Neural cell (in vitro differentiated cells): ENCODE results near the gene KRTDAP. TPM values are rescaled to one million over a fixed set of nuclear protein-coding genes. Genes with fewer than 3 reads are reported as not detected.

Experiments used
- H2AFZ ChIP-seq: fragments of 200-600, 300-800 bp; sonication (generic), shearing (Covaris generic); 2 replicates; pipeline ENCODE4 v1.6.0; 2014; ENCODE audit warnings: low read depth, mild to moderate bottlenecking, antibody characterized with exemption, low read length, moderate library complexity
- H3F3A ChIP-seq: fragments of 200-600 bp; shearing (Covaris generic); 2 replicates; pipeline ENCODE4 v1.6.1; 2016; ENCODE audit warnings: mild to moderate bottlenecking, moderate library complexity, mixed read lengths, antibody characterized with exemption, low read length; ENCODE audit not compliant: insufficient read depth, poor library complexity, severe bottlenecking
- H3K27ac ChIP-seq: fragments of 200-600, 300-800 bp; sonication (generic), shearing (Covaris generic); 2 replicates; pipeline ENCODE4 v1.5.1; 2014; ENCODE audit warnings: mild to moderate bottlenecking, low read length, moderate library complexity
- H3K27me3 ChIP-seq: fragments of 300-800, 200-600 bp; sonication (generic), shearing (Covaris generic); 2 replicates; pipeline ENCODE4 v1.6.0; 2014; ENCODE audit warnings: mild to moderate bottlenecking, low read depth, low read length, moderate library complexity; ENCODE audit not compliant: insufficient read depth
- H3K36me3 ChIP-seq: fragments of 300-800, 200-600 bp; sonication (generic), shearing (Covaris generic); 2 replicates; pipeline ENCODE4 v1.5.1; 2014; ENCODE audit warnings: mild to moderate bottlenecking, antibody characterized with exemption, low read length, moderate library complexity; ENCODE audit not compliant: insufficient read depth
- H3K4me2 ChIP-seq: fragments of 300-800, 200-600 bp; sonication (generic), shearing (Covaris generic); 2 replicates; pipeline ENCODE4 v1.6.0; 2014; ENCODE audit warnings: mild to moderate bottlenecking, low read length
- H3K4me3 ChIP-seq: fragments of 300-800, 200-600 bp; sonication (generic), shearing (Covaris generic); 2 replicates; pipeline ENCODE4 v1.5.1; 2014; ENCODE audit warnings: mild to moderate bottlenecking, low read length, moderate library complexity
- H3K79me2 ChIP-seq: fragments of 200-600 bp; shearing (Covaris generic); replicated peaks from 2 replicates; pipeline ENCODE4 v1.6.0; 2014; ENCODE audit warnings: mild to moderate bottlenecking, low read length, moderate library complexity; ENCODE audit not compliant: insufficient read depth
- H3K9ac ChIP-seq: fragments of 300-800, 200-600 bp; sonication (generic), shearing (Covaris generic); 2 replicates; pipeline ENCODE4 v1.6.1; 2016; ENCODE audit warnings: mild to moderate bottlenecking, low read length, mixed read lengths
- H3K9me2 ChIP-seq: fragments of 200-600 bp; shearing (Covaris generic); 2 replicates; pipeline ENCODE4 v1.6.1; 2016; ENCODE audit warnings: mild to moderate bottlenecking, low read length, mixed read lengths; ENCODE audit not compliant: insufficient read depth
- H3K9me3 ChIP-seq: fragments of 200-600, 300-800 bp; sonication (generic), shearing (Covaris generic); 2 replicates; pipeline ENCODE4 v1.6.1; 2016; ENCODE audit warnings: mild to moderate bottlenecking, mixed run types, low read length, moderate library complexity, mixed read lengths
- H4K20me1 ChIP-seq: fragments of 200-600 bp; shearing (Covaris generic); 2 replicates; pipeline ENCODE4 v1.6.1; 2016; ENCODE audit warnings: mild to moderate bottlenecking, mixed run types; ENCODE audit not compliant: insufficient read depth
- EP300 ChIP-seq: fragments of 450-650 bp; conservative IDR thresholded peaks from 2 replicates; pipeline ENCODE4 v1.6.1; 2014; ENCODE audit warnings: antibody characterized with exemption, mild to moderate bottlenecking, moderate library complexity; ENCODE audit not compliant: poor library complexity, severe bottlenecking
- EZH2 ChIP-seq: fragments of 200-600, 300-800 bp; shearing (Covaris generic), sonication (generic); IDR thresholded peaks from 2 replicates; pipeline ENCODE4 v1.6.1; 2014; ENCODE audit warnings: antibody characterized with exemption, low read length, borderline replicate concordance, mild to moderate bottlenecking; ENCODE audit not compliant: insufficient read depth, poor library complexity, severe bottlenecking
- MXI1 ChIP-seq: fragments of 450-650 bp; conservative IDR thresholded peaks from 2 replicates; pipeline ENCODE4 v1.6.1; 2014; ENCODE audit warnings: antibody characterized with exemption, mild to moderate bottlenecking; ENCODE audit not compliant: poor library complexity, severe bottlenecking
- POLR2AphosphoS5 ChIP-seq: IDR thresholded peaks from 2 replicates; pipeline ENCODE4 v1.6.1; 2012
- RAD21 ChIP-seq: fragments of 450-650 bp; conservative IDR thresholded peaks from 2 replicates; pipeline ENCODE4 v1.6.1; 2014; ENCODE audit warnings: antibody characterized with exemption, mild to moderate bottlenecking, moderate library complexity
- SMC3 ChIP-seq: fragments of 450-650 bp; conservative IDR thresholded peaks from 2 replicates; pipeline ENCODE4 v1.6.1; 2014; ENCODE audit warnings: antibody characterized with exemption, mild to moderate bottlenecking, moderate library complexity; ENCODE audit not compliant: poor library complexity
- TAF1 ChIP-seq: IDR thresholded peaks from 2 replicates; pipeline ENCODE4 v1.6.1; 2012; ENCODE audit warnings: low read depth
- polyA plus RNA-seq: library from polyadenylated mRNA; depleted of rRNA; stranded (reverse); fragments of >200 nt; gene quantifications from 2 replicates; pipeline ENCODE4 v1.2.3, GENCODE V29; 2014
- TF ChIP-seq, protein P1 (sequence below): fragments of 450-650 bp; IDR thresholded peaks from 2 replicates; pipeline ENCODE4 v1.5.1; 2014; ENCODE audit warnings: antibody characterized with exemption, mild to moderate bottlenecking, moderate library complexity; ENCODE audit not compliant: poor library complexity, severe bottlenecking
- TF ChIP-seq, protein P2 (sequence below): IDR thresholded peaks from 2 replicates; pipeline ENCODE4 v1.6.1; 2012; ENCODE audit warnings: borderline replicate concordance

Gene KRTDAP
- polyA plus RNA-seq, 1 donor from 2014 or later: not detected

DNA sequence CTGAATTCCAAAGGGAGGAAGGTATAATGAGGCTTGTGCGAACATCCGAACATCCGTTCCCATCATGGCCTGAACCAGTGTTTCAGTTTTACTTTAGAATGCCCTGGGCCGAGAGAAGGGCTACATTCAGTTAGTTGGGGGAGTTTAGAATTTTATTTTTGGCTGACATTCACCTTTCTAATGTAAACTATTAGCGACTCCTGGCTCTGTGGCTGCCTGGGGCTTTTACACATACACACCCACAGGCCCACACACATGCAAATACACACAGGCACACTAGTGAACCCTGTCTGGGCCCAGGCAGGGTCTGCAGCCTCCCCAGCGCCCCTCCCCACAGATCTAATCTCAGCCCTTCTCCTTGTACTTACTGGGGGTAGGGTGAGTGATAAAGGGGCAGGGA is 49.0 kb upstream of the KRTDAP start:
- H3K4me3 ChIP-seq: no peak overlapping the region
- H3F3A ChIP-seq: no peaks in the 10 kb centered on the region
- H3K36me3 ChIP-seq: no peaks in the 10 kb centered on the region
- H3K27me3 ChIP-seq: no peaks in the 10 kb centered on the region
- H2AFZ ChIP-seq: no peak overlapping the region
- H3K9me3 ChIP-seq: no peaks in the 10 kb centered on the region
- no peaks in the 10 kb centered on the region for H4K20me1 ChIP-seq
- H3K9me2 ChIP-seq: no peaks in the 10 kb centered on the region
- no peaks in the 10 kb centered on the region for H3K79me2 ChIP-seq
- no peak overlapping the region for H3K4me2 ChIP-seq
- no peak for TF ChIP-seq RAD21
- TF ChIP-seq EZH2: no peak
- TF ChIP-seq POLR2AphosphoS5: no peak
- TF ChIP-seq, protein P1, sequence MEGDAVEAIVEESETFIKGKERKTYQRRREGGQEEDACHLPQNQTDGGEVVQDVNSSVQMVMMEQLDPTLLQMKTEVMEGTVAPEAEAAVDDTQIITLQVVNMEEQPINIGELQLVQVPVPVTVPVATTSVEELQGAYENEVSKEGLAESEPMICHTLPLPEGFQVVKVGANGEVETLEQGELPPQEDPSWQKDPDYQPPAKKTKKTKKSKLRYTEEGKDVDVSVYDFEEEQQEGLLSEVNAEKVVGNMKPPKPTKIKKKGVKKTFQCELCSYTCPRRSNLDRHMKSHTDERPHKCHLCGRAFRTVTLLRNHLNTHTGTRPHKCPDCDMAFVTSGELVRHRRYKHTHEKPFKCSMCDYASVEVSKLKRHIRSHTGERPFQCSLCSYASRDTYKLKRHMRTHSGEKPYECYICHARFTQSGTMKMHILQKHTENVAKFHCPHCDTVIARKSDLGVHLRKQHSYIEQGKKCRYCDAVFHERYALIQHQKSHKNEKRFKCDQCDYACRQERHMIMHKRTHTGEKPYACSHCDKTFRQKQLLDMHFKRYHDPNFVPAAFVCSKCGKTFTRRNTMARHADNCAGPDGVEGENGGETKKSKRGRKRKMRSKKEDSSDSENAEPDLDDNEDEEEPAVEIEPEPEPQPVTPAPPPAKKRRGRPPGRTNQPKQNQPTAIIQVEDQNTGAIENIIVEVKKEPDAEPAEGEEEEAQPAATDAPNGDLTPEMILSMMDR: no peak
- TF ChIP-seq MXI1: no peak
- TF ChIP-seq EP300: no peak
- no peak for TF ChIP-seq SMC3
- no peak for TF ChIP-seq TAF1
- TF ChIP-seq, protein P2, sequence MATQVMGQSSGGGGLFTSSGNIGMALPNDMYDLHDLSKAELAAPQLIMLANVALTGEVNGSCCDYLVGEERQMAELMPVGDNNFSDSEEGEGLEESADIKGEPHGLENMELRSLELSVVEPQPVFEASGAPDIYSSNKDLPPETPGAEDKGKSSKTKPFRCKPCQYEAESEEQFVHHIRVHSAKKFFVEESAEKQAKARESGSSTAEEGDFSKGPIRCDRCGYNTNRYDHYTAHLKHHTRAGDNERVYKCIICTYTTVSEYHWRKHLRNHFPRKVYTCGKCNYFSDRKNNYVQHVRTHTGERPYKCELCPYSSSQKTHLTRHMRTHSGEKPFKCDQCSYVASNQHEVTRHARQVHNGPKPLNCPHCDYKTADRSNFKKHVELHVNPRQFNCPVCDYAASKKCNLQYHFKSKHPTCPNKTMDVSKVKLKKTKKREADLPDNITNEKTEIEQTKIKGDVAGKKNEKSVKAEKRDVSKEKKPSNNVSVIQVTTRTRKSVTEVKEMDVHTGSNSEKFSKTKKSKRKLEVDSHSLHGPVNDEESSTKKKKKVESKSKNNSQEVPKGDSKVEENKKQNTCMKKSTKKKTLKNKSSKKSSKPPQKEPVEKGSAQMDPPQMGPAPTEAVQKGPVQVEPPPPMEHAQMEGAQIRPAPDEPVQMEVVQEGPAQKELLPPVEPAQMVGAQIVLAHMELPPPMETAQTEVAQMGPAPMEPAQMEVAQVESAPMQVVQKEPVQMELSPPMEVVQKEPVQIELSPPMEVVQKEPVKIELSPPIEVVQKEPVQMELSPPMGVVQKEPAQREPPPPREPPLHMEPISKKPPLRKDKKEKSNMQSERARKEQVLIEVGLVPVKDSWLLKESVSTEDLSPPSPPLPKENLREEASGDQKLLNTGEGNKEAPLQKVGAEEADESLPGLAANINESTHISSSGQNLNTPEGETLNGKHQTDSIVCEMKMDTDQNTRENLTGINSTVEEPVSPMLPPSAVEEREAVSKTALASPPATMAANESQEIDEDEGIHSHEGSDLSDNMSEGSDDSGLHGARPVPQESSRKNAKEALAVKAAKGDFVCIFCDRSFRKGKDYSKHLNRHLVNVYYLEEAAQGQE: no peak
- H3K9ac ChIP-seq: no peak overlapping the region
- no peak overlapping the region for H3K27ac ChIP-seq

- TF ChIP-seq EZH2 (no peak), MXI1 (no peak), POLR2AphosphoS5 (no peak), SMC3 (no peak), EP300 (no peak), RAD21 (no peak), TAF1 (no peak)
- TF ChIP-seq, protein P1: no peak
- H3K4me2 ChIP-seq: no peak overlapping the region
- H3K27ac ChIP-seq: no peak overlapping the region
- no peaks in the 10 kb centered on the region for H3F3A ChIP-seq
- no peaks in the 10 kb centered on the region for H3K36me3 ChIP-seq
- H4K20me1 ChIP-seq: no peaks in the 10 kb centered on the region
- H2AFZ ChIP-seq: no peak overlapping the region
- no peak overlapping the region for H3K9ac ChIP-seq
- H3K4me3 ChIP-seq: no peak overlapping the region
- H3K79me2 ChIP-seq: no peaks in the 10 kb centered on the region
- no peaks in the 10 kb centered on the region for H3K9me2 ChIP-seq
- no peaks in the 10 kb centered on the region for H3K27me3 ChIP-seq
- H3K9me3 ChIP-seq: no peaks in the 10 kb centered on the region
These were observed 44.7 kb upstream of the KRTDAP start for GRCh38 chr19:35534803-35535480.
